ENCODE measurements around the gene TOP2B.

DNA sequence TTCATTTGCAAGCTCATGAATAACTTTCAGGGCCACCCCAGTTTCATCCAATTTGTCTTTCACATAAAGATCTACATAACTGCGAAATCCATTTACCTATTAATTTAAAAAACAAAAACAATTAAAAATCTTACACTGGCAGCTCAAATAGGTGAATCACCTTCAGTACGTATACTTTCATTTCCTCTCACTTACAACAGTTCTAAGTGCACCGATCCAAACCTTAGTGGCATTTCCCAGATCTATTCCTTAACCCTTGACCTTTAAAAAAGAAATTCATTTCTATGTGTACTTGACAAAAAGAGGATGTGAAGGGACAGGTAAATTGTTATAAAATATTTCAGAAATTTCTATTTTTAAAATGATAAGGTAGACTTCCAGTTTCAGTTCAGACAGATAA is 30.8 kb downstream of the TOP2B start:
- TF ChIP-seq, protein P1, sequence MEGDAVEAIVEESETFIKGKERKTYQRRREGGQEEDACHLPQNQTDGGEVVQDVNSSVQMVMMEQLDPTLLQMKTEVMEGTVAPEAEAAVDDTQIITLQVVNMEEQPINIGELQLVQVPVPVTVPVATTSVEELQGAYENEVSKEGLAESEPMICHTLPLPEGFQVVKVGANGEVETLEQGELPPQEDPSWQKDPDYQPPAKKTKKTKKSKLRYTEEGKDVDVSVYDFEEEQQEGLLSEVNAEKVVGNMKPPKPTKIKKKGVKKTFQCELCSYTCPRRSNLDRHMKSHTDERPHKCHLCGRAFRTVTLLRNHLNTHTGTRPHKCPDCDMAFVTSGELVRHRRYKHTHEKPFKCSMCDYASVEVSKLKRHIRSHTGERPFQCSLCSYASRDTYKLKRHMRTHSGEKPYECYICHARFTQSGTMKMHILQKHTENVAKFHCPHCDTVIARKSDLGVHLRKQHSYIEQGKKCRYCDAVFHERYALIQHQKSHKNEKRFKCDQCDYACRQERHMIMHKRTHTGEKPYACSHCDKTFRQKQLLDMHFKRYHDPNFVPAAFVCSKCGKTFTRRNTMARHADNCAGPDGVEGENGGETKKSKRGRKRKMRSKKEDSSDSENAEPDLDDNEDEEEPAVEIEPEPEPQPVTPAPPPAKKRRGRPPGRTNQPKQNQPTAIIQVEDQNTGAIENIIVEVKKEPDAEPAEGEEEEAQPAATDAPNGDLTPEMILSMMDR (IDR thresholded peaks at IDR 0.05): no peak
- no peak for TF ChIP-seq POLR2A (IDR thresholded peaks at IDR 0.05)

Data from testis (tissue), 2 donors.